Thoracic aorta (tissue), 2 donors: ENCODE results near the gene SYNPO2. TPM values are rescaled to one million over a fixed set of nuclear protein-coding genes. Genes with fewer than 3 reads are reported as not detected.
"Not testable (repeated sequence)": the region's sequence is repeated elsewhere in the genome, so short reads cannot be mapped to it uniquely, and the experiment has no call there.

Experiments
- ATAC-seq: fragments of 150-250 bp; one replicate; pipeline ENCODE4 v1.8.0; 2017; ENCODE audit warnings: low read depth; ENCODE audit not compliant: insufficient number of reproducible peaks, low FRiP score
- DNase-seq: peaks from one replicate; pipeline ENCODE4 v3.0.0-alpha.2; 2020; ENCODE audit warnings: low spot score
- H3K27ac ChIP-seq, 2 donors: fragments of 200-600 bp; sonication (generic); 1 replicate in 1 of 2; 2 replicates in 1 of 2; pipeline ENCODE4 v1.5.1; 2016; ENCODE audit warnings: mild to moderate bottlenecking in 2 of 2, moderate library complexity in 2 of 2
- H3K27me3 ChIP-seq: fragments of 200-600 bp; sonication (generic); replicated peaks from 2 replicates; pipeline ENCODE4 v1.6.0; 2016; ENCODE audit warnings: mild to moderate bottlenecking; ENCODE audit not compliant: insufficient read depth
- H3K36me3 ChIP-seq: fragments of 200-600 bp; sonication (generic); one replicate; pipeline ENCODE4 v1.5.1; 2016
- H3K4me1 ChIP-seq, 2 donors: fragments of 200-600 bp; sonication (generic); 1 replicate in 1 of 2; 2 replicates in 1 of 2; pipeline versions ENCODE4 v1.5.1 to v1.6.0; 2016; ENCODE audit warnings: low read depth in 2 of 2, mild to moderate bottlenecking in 1 of 2; ENCODE audit not compliant: control insufficient read depth in 1 of 2
- H3K4me3 ChIP-seq: fragments of 200-600 bp; sonication (generic); 2 replicates; pipeline ENCODE4 v1.5.1; 2016; ENCODE audit warnings: mild to moderate bottlenecking
- H3K9me3 ChIP-seq: fragments of 200-600 bp; sonication (generic); 2 replicates; pipeline ENCODE4 v1.5.1; 2016
- total RNA-seq, 2 donors: library from RNA; depleted of rRNA; stranded (reverse); fragments of >200 nt; gene quantifications; one replicate each; pipeline versions ENCODE4 v1.1.0 to v1.2.3, GENCODE V29; 2016
- TF ChIP-seq, protein P1 (sequence below): fragments of 200-600 bp; sonication (generic); IDR thresholded peaks from one replicate; pipeline ENCODE4 v1.5.1; 2019; ENCODE audit warnings: antibody characterized with exemption

Gene SYNPO2
- total RNA-seq, 2 donors from 2014 or later, result 264 to 313 TPM

DNA sequence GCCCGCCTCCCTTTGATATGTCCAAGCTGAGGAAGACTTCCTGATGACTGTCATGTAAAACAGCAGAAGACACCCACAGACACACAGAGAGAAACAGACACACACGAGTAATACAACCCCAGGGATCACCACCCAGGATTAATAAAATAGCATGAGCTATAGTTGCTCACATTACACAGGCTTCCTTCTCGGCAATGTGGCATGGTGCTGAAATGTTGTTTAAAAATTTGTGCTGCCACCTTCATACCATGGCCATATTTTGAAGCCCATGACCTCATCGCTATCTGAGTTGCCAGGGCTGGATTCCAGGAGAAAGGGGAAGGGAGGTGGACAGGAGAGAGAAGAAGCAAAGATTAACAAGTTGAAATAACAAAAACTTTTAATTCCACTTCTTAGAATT lies 111.7 kb downstream of the SYNPO2 start:
- Histone ChIP-seq H3K27ac (peak overlapping the region; percentile 93 to 96), H3K4me1 (peaks cover 40 to 79% of the 10 kb centered on the region in 2 donors)
- no peak for DNase-seq

DNA sequence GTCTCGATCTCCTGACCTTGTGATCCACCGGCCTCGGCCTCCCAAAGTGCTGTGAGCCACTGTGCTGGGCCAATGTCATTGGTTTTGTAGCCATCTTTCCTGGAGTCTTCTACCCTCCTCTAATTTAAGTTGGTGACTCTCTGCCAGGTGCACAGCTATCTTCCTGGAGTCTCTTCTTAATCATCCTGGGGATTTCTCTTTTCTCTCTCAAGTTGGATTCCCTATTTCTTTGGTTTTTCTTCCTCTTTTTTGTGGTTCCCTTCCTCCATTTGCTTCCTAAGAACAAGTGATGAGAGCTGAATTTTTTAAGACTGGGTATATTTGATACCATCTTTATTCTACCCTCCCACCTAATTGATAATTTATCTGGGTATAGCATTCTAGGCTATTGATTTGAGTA lies 113.8 kb downstream of the SYNPO2 start:
- Histone ChIP-seq H3K4me1 (peaks cover 40 to 73% of the 10 kb centered on the region in 2 donors), H3K9me3 (no peaks in the 10 kb centered on the region), H3K36me3 (no peaks in the 10 kb centered on the region), H3K27ac (peak overlapping the region; percentile 75 to 96), H3K4me3 (no peak overlapping the region), H3K27me3 (no peaks in the 10 kb centered on the region)
- ATAC-seq (no peak), DNase-seq (no peak)
- TF ChIP-seq, protein P1, sequence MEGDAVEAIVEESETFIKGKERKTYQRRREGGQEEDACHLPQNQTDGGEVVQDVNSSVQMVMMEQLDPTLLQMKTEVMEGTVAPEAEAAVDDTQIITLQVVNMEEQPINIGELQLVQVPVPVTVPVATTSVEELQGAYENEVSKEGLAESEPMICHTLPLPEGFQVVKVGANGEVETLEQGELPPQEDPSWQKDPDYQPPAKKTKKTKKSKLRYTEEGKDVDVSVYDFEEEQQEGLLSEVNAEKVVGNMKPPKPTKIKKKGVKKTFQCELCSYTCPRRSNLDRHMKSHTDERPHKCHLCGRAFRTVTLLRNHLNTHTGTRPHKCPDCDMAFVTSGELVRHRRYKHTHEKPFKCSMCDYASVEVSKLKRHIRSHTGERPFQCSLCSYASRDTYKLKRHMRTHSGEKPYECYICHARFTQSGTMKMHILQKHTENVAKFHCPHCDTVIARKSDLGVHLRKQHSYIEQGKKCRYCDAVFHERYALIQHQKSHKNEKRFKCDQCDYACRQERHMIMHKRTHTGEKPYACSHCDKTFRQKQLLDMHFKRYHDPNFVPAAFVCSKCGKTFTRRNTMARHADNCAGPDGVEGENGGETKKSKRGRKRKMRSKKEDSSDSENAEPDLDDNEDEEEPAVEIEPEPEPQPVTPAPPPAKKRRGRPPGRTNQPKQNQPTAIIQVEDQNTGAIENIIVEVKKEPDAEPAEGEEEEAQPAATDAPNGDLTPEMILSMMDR, result no peak

More for the DNA sequence above, 111.7 kb downstream of the SYNPO2 start:
- Histone ChIP-seq H3K27me3 (no peaks in the 10 kb centered on the region), H3K4me3 (no peak overlapping the region), H3K9me3 (no peaks in the 10 kb centered on the region), H3K36me3 (no peaks in the 10 kb centered on the region)
- TF ChIP-seq, protein P1, result no peak
- ATAC-seq, result peak; percentile 46

DNA sequence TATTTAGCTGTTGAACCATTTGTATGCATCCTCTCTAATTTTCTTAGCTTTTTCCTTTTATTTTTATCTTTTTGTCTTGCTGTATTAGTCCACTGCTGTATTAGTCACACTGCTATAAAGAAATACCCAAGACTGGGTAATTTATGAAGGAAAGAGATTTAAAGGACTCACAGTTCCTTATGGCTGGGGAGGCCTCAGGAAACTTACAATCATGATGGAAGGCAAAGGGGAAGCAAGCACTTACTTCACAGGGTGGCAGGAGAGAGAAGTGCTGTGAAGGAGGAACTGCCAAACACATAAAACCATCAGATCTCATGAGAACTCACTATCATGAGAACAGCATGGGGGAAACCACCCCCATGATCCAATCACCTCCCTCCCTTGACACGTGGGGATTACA lies 114.3 kb downstream of the SYNPO2 start:
- Histone ChIP-seq H3K4me1 (peaks cover 40 to 76% of the 10 kb centered on the region in 2 donors), H3K27ac (peak overlapping the region; percentile 75 to 96)
- H3K27me3 ChIP-seq, H3K4me3 ChIP-seq, DNase-seq, H3K9me3 ChIP-seq, ATAC-seq, H3K36me3 ChIP-seq: not testable (repeated sequence)

DNA sequence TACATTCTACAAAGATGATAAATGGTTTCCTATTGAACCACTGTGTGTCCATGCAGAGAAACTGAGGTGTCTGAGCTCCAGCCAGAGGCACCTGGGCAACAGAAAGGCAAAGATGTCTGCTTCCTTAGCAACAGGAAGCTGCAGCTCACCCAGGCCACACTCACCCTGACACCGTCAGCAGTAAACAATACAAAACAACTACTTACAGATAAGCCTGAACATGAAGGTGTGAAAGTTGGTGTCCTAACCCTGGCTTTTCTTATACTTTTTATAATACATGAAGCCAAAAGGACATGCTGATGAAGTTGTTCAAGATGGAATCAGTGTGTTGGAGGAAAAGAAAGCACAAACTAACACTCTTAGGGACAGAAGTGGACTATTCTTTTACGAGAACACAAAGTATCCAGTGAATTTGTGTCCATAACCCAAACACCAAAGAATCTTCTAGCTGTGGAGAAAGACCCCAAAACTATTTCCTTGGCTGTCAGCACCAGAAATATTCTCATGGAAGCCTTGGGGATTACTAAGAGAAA lies 117.3 kb downstream of the SYNPO2 start:
- TF ChIP-seq, protein P1, result no peak
- peak overlapping the region; percentile 31 to 62 for H3K27ac ChIP-seq
- no peak overlapping the region for H3K4me3 ChIP-seq
- peaks cover 32 to 75% of the 10 kb centered on the region in 2 donors for H3K4me1 ChIP-seq
- ATAC-seq, result no peak
- no peaks in the 10 kb centered on the region for H3K36me3 ChIP-seq
- no peaks in the 10 kb centered on the region for H3K27me3 ChIP-seq
- no peak for DNase-seq
- H3K9me3 ChIP-seq, result no peaks in the 10 kb centered on the region

DNA sequence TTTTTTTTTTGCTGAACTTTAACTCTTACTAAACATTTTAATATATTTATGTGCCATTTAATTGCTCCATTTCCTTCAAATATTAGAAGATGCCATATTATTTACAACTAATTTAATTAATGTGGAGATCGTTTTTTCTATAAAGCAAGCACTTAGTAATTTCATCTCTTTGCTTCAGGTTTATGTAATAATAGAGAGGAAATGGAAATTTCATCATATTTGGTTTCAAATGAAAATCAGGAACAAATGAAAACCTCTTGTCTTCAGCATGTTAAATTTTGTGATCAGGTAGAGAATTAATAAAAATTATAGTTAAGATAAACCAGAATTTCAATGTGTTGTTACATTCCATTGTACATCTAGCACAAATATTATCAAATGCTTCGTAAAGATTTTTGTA lies 120.1 kb downstream of the SYNPO2 start:
- no peak for DNase-seq
- Histone ChIP-seq H3K36me3 (no peaks in the 10 kb centered on the region), H3K9me3 (no peaks in the 10 kb centered on the region), H3K4me3 (no peak overlapping the region), H3K4me1 (peaks cover 19 to 61% of the 10 kb centered on the region in 2 donors), H3K27me3 (no peaks in the 10 kb centered on the region), H3K27ac (peak overlapping the region; percentile 61 to 83)
- TF ChIP-seq, protein P1, result no peak
- no peak for ATAC-seq

DNA sequence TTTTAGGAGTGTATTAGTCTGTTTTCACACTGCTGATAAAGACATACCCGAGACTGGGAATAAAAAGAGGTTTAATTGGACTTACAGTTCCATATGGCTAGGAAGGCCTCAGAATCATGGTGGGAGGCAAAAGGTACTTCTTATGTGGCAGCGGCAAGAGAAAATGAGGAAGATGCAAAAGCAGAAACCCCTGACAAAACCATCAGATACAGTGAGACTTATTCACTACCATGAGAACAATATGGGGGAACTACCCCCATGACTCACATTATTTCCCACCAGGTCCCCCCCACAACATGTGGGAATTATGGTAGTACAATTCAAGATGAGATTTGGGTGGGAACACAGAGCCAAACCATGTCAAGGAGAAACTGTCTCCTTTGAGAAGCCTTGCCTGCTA lies 121.6 kb downstream of the SYNPO2 start:
- not testable (repeated sequence) for H3K27me3 ChIP-seq, DNase-seq, H3K9me3 ChIP-seq, ATAC-seq, H3K4me3 ChIP-seq, H3K36me3 ChIP-seq
- H3K27ac ChIP-seq, result peak overlapping the region; percentile 78 to 83
- peaks cover 21 to 66% of the 10 kb centered on the region in 2 donors for H3K4me1 ChIP-seq
